Umbilical cord (tissue), 1 donor: Measurements from ENCODE around the gene TRIM72. TPM values are rescaled to one million over a fixed set of nuclear protein-coding genes. Genes with fewer than 3 reads are reported as not detected.

Experiments used
- total RNA-seq: library from RNA; depleted of rRNA; stranded (reverse); fragments of >200 nt; gene quantifications from one replicate; pipeline ENCODE4 v1.2.3, GENCODE V29; 2014; ENCODE audit warnings: low replicate concordance; ENCODE audit not compliant: insufficient read depth

Gene TRIM72
- total RNA-seq, 1 donor from 2014 or later: 0.72 TPM

Other genes starting within 250 kb of the TRIM72 start
- gene HSD3B7, start 228.9 kb upstream of the TRIM72 start, total RNA-seq: 26.0 TPM
- 1.2 TPM for gene STX1B, start 203.5 kb upstream of the TRIM72 start, total RNA-seq
- gene STX4, start 180.6 kb upstream of the TRIM72 start, total RNA-seq: 7.9 TPM
- gene ZNF668, start 139.9 kb upstream of the TRIM72 start, total RNA-seq: 10.6 TPM
- 5.5 TPM for gene ZNF646, start 139.7 kb upstream of the TRIM72 start, total RNA-seq
- 10.4 TPM for gene PRSS53, start 125.2 kb upstream of the TRIM72 start, total RNA-seq
- gene VKORC1, start 119.3 kb upstream of the TRIM72 start, total RNA-seq: 112 TPM
- 8.9 TPM for gene BCKDK, start 105.7 kb upstream of the TRIM72 start, total RNA-seq
- 32.5 TPM for gene KAT8, start 96.5 kb upstream of the TRIM72 start, total RNA-seq
- gene PRSS8, start 78.4 kb upstream of the TRIM72 start, total RNA-seq: 3.6 TPM
- gene PRSS36, start 64.1 kb upstream of the TRIM72 start, total RNA-seq: 0.48 TPM
- 104 TPM for gene FUS, start 34.0 kb upstream of the TRIM72 start, total RNA-seq
- 16.1 TPM for gene PYCARD, start 11.4 kb upstream of the TRIM72 start, total RNA-seq
- gene PYDC1, start 3.0 kb downstream of the TRIM72 start, total RNA-seq: not detected
- gene ITGAM, start 45.9 kb downstream of the TRIM72 start, total RNA-seq: 14.9 TPM
- gene ITGAX, start 141.1 kb downstream of the TRIM72 start, total RNA-seq: 8.9 TPM
- not detected for gene ITGAD, start 179.2 kb downstream of the TRIM72 start, total RNA-seq
- not detected for gene COX6A2, start 214.2 kb downstream of the TRIM72 start, total RNA-seq
- gene ZNF843, start 228.7 kb downstream of the TRIM72 start, total RNA-seq: 0.96 TPM
- 8.2 TPM for gene ARMC5, start 245.4 kb downstream of the TRIM72 start, total RNA-seq